Measurements from ENCODE around the gene NEK1. TPM values are rescaled to one million over a fixed set of nuclear protein-coding genes. Genes with fewer than 3 reads are reported as not detected.
A peak's percentile ranks its signal among the peaks of the same experiment; 100 is the strongest.

NEK1 gene
- total RNA-seq, 2 donors from 2014 or later: 12.2 to 15.1 TPM

DNA sequence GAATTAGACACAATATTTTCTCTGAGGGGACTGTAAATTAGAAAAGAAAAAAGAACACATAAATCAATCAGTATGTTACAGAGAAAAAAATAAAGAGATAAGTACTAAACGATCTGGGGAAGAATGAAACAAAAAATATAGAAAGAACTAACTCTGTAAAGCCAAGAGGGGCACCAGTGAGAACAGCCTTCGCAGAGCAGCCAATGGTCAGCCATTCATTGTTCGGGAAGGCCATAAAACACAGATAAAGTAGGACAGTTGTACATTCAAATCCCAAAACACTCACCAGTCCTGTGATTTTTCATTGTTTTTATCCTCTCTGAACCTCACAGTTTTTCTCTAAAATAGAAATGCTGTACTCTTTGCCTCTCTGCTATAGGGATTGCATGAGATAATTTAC lies 127.9 kb downstream of the NEK1 start:
- Histone ChIP-seq H3K36me3 (ENCODE audit: control insufficient read depth, insufficient read depth, low read length) (no peaks in the 10 kb centered on the region), H3K4me3 (ENCODE audit: low read length) (no peak overlapping the region), H3K27me3 (ENCODE audit: control insufficient read depth, insufficient read depth, low read length, poor library complexity, severe bottlenecking) (no peaks in the 10 kb centered on the region), H3K27ac (ENCODE audit: low read depth, low read length) (no peak overlapping the region), H3K9me3 (ENCODE audit: control insufficient read depth, low read length) (peaks cover 25% of the 10 kb centered on the region), H3K4me1 (ENCODE audit: control insufficient read depth, insufficient read depth, low read length) (peaks cover 3% of the 10 kb centered on the region), H3K9ac (ENCODE audit: extremely low read depth, low read length, poor library complexity, severe bottlenecking) (no peak overlapping the region)
- no peak overlapping the region for H3K27ac Mint-ChIP-seq
- 92 to 94% methylated on average over 3 of the region's 3 CpGs for WGBS, 2 experiments (ENCODE audit: insufficient coverage in 1 of 2, insufficient read length in 1 of 2)
- peaks cover 10% of the 10 kb centered on the region for H3K9me3 Mint-ChIP-seq
- no peak for DNase-seq
- peaks cover 18% of the 10 kb centered on the region for H3K36me3 Mint-ChIP-seq (ENCODE audit: low read depth)
- TF ChIP-seq, protein P1, sequence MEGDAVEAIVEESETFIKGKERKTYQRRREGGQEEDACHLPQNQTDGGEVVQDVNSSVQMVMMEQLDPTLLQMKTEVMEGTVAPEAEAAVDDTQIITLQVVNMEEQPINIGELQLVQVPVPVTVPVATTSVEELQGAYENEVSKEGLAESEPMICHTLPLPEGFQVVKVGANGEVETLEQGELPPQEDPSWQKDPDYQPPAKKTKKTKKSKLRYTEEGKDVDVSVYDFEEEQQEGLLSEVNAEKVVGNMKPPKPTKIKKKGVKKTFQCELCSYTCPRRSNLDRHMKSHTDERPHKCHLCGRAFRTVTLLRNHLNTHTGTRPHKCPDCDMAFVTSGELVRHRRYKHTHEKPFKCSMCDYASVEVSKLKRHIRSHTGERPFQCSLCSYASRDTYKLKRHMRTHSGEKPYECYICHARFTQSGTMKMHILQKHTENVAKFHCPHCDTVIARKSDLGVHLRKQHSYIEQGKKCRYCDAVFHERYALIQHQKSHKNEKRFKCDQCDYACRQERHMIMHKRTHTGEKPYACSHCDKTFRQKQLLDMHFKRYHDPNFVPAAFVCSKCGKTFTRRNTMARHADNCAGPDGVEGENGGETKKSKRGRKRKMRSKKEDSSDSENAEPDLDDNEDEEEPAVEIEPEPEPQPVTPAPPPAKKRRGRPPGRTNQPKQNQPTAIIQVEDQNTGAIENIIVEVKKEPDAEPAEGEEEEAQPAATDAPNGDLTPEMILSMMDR (conservative IDR thresholded peaks at IDR 0.05): peak; percentile 40
- no peak overlapping the region for H3K4me3 Mint-ChIP-seq
- H3K4me1 Mint-ChIP-seq: no peaks in the 10 kb centered on the region
- no peaks in the 10 kb centered on the region for H3K27me3 Mint-ChIP-seq (ENCODE audit: insufficient read depth)

DNA sequence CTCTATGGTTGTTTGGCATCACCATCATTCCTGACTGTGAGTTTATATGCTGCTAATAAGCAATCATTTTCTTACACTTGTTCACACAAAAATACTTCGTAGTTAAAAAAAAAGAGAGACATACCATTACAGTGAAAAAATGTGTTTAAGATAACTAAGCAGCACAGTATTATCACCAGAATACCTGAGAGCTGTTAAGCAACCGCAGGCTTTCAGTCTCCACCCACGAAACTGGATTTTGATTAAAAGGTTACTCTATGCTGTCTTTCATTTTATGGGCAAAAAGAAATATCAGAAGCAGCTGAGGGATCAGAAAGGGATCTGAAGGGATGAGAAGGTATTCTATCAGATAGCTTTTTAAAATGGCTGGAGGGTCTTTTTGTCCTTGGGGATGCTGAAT lies 148.3 kb downstream of the NEK1 start:
- H3K9ac ChIP-seq (ENCODE audit: extremely low read depth, low read length, poor library complexity, severe bottlenecking): no peak overlapping the region
- TF ChIP-seq, protein P1 (conservative IDR thresholded peaks at IDR 0.05): no peak
- Mint-ChIP-seq H3K27ac (no peak overlapping the region), H3K4me3 (no peak overlapping the region), H3K27me3 (ENCODE audit: insufficient read depth) (no peaks in the 10 kb centered on the region), H3K4me1 (no peaks in the 10 kb centered on the region), H3K9me3 (peaks cover 2% of the 10 kb centered on the region), H3K36me3 (ENCODE audit: low read depth) (peaks cover 20% of the 10 kb centered on the region)
- no peak overlapping the region for H3K4me3 ChIP-seq (ENCODE audit: low read length)
- no peaks in the 10 kb centered on the region for H3K27me3 ChIP-seq (ENCODE audit: control insufficient read depth, insufficient read depth, low read length, poor library complexity, severe bottlenecking)
- WGBS, 2 experiments (ENCODE audit: insufficient coverage in 1 of 2, insufficient read length in 1 of 2): 98 to 100% methylated on average over 2 to 3 of the region's 3 CpGs
- peaks cover 5% of the 10 kb centered on the region for H3K9me3 ChIP-seq (ENCODE audit: control insufficient read depth, low read length)
- DNase-seq: no peak
- H3K27ac ChIP-seq (ENCODE audit: low read depth, low read length): no peak overlapping the region
- peaks cover 6% of the 10 kb centered on the region for H3K36me3 ChIP-seq (ENCODE audit: control insufficient read depth, insufficient read depth, low read length)
- no peaks in the 10 kb centered on the region for H3K4me1 ChIP-seq (ENCODE audit: control insufficient read depth, insufficient read depth, low read length)

DNA sequence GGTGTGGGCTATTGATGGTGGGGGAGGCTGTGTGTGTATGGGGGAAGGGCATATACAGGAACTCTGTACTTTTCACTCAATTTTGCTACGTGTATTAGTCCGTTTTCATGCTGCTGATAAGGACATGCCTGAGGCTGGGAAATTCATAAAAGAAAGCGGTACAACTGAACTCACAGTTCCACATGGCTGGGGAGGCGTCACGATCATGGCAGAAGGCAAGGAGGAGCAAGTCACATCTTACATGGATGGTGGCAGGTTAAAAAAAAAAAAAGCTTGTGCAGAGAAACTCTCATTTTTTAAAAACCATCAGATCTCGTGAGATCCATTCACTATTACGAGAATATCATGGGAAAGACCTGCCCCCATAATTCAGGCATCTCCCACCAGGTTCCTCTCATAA lies 152.3 kb downstream of the NEK1 start:
- DNase-seq: no peak
- no peaks in the 10 kb centered on the region for H3K4me1 Mint-ChIP-seq
- no peak overlapping the region for H3K27ac Mint-ChIP-seq
- Histone ChIP-seq H3K9ac (ENCODE audit: extremely low read depth, low read length, poor library complexity, severe bottlenecking) (no peak overlapping the region), H3K9me3 (ENCODE audit: control insufficient read depth, low read length) (peaks cover 5% of the 10 kb centered on the region), H3K4me1 (ENCODE audit: control insufficient read depth, insufficient read depth, low read length) (no peaks in the 10 kb centered on the region), H3K27me3 (ENCODE audit: control insufficient read depth, insufficient read depth, low read length, poor library complexity, severe bottlenecking) (no peaks in the 10 kb centered on the region), H3K27ac (ENCODE audit: low read depth, low read length) (no peak overlapping the region), H3K4me3 (ENCODE audit: low read length) (no peak overlapping the region), H3K36me3 (ENCODE audit: control insufficient read depth, insufficient read depth, low read length) (peaks cover 6% of the 10 kb centered on the region)
- H3K9me3 Mint-ChIP-seq: peaks cover 3% of the 10 kb centered on the region
- TF ChIP-seq, protein P1 (conservative IDR thresholded peaks at IDR 0.05): no peak
- H3K4me3 Mint-ChIP-seq: no peak overlapping the region
- WGBS, 2 experiments (ENCODE audit: insufficient coverage in 1 of 2, insufficient read length in 1 of 2): 93 to 99% methylated on average over 6 to 7 of the region's 7 CpGs
- no peaks in the 10 kb centered on the region for H3K27me3 Mint-ChIP-seq (ENCODE audit: insufficient read depth)
- peaks cover 28% of the 10 kb centered on the region for H3K36me3 Mint-ChIP-seq (ENCODE audit: low read depth)

Data from endodermal cell (in vitro differentiated cells).